Germinal center (tissue), 1 donor: ENCODE data around the gene HDAC7.
"Not testable (repeated sequence)": the region's sequence is repeated elsewhere in the genome, so short reads cannot be mapped to it uniquely, and the experiment has no call there.

Source experiments
- DNase-seq: peaks from one replicate; pipeline ENCODE4 v3.0.0; 2012; ENCODE audit warnings: mixed read lengths, low spot score

HDAC7 gene

GRCh38 chr12:47849261-47849660 lies 29.6 kb upstream of the HDAC7 start:
- no peak for DNase-seq

GRCh38 chr12:47848853-47849252 lies 29.1 kb upstream of the HDAC7 start:
- DNase-seq: no peak

- DNase-seq: no peak
Observed at GRCh38 chr12:47846294-47846996, 26.7 kb upstream of the HDAC7 start.

- DNase-seq: no peak
Observed at GRCh38 chr12:47845081-47845480, 25.4 kb upstream of the HDAC7 start.

GRCh38 chr12:47844264-47845019 lies 24.7 kb upstream of the HDAC7 start:
- no peak for DNase-seq

- DNase-seq: no peak
Observed at GRCh38 chr12:47843226-47843980, 23.7 kb upstream of the HDAC7 start.

- not testable (repeated sequence) for DNase-seq
Observed at GRCh38 chr12:47842543-47842942, 22.8 kb upstream of the HDAC7 start.

- DNase-seq: no peak
Observed at GRCh38 chr12:47841910-47842309, 22.2 kb upstream of the HDAC7 start.

GRCh38 chr12:47841501-47841900 lies 21.8 kb upstream of the HDAC7 start:
- DNase-seq: no peak

DNA sequence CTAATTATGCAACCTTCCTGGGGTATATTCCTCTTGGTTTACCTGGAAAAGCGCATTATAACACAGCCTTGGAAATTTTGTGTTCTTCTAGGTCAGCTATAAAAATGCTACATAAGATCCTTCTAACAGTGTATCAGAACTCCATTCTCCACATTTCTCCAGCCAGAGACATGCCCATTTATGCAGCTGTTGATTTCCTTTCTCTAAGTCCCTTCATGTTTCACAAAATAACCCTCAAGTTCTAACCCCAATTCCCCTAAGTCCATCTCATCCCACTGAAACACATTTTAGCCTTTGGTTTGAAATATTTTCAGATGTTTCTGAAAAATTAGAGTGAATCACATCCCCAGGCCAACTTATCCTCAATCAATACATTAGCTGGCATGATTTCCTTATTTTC lies 20.9 kb upstream of the HDAC7 start:
- DNase-seq: no peak

DNA sequence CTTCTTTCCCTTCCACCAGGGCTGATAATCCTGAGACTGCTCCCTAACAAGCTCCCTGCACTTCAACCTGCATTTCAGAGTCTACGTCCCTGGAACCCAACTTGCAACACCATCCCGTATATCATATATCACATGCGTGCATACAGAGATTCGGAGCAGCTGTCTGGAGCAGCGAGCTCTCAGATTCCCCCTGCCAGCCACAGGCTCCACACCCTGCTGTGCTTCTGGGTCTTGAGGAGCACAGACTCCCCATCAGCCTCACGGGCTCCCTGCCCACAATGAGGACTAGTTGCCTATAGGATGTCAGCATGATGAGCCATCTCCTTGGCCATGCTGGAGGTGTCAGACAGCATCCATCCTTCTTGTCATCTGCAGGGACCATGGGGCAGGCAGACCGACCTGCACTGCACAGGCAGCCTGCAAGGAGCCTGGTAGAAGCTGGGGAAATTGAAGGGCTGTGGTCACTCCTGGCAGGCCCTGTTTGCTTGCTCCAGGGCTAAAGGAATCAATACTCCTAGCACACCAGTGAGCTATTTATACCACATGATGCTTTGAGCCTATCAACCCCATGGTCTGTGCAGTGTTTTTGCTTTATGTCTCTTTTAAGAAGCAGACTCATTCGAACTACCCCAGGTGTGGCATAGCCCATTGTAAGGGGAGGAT lies 19.6 kb upstream of the HDAC7 start:
- DNase-seq: no peak

- peak; percentile 48 for DNase-seq
Observed at GRCh38 chr12:47838286-47838931, 18.7 kb upstream of the HDAC7 start.

DNA sequence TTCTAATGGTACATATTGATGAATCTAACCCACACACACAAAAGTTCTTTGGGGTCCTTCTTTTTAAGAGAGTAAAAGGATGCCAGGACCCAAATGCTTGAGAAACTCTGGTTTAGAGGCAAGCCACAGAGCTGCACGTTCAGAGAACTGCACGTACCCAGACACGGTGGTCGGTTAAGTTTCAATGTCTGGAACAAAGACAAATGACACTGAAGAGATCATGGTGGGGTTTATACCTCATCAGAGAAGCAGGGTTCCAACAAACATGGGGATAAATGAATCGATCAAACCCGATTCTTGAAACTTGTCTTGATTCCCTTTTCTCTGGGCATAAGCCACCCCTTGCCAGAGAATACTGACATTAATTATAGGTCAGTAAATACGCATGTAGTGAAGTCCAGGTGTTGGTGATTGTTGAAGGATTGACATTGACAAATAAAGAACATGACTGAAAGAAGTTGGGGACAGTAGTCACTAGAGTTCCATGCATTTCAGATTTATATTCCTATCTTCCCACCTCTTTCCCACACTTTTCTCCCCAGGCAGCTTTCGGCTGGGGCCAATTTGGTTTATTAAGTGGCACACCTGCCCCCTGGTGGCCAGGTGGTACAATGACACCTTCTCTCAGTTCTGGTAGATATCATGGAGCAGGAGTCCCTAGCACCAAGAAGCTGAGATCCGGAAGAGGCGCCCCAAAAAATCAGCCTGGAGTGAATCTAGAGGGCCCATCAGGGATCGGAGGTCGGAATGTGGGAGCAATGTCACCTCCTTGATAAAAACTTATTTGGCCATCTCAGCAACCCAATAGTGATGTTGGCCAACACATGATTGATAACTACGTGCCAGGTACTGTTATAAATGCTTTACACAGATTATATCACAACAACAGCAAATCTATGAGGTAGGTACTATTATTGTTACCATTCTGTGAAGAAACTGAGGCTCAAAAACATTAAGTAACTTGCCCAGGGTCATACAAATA lies 17.8 kb upstream of the HDAC7 start:
- DNase-seq: peak; percentile 75

DNA sequence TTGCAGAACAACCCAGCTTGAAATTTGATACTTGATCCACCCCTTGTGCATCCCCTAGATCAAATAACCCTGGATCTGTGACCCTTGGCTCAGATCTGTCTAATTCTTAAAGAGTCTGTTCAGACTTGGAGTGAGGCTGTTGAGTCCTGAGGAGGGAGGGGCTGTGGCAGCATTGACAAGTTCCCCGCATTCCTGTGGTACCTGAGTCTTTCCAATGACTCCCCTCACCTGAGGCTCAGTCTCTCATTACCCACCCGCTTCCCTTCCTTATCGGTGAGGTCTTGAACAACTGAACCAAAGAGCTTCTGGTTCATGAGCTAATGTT lies 16.1 kb upstream of the HDAC7 start:
- DNase-seq: no peak

DNA sequence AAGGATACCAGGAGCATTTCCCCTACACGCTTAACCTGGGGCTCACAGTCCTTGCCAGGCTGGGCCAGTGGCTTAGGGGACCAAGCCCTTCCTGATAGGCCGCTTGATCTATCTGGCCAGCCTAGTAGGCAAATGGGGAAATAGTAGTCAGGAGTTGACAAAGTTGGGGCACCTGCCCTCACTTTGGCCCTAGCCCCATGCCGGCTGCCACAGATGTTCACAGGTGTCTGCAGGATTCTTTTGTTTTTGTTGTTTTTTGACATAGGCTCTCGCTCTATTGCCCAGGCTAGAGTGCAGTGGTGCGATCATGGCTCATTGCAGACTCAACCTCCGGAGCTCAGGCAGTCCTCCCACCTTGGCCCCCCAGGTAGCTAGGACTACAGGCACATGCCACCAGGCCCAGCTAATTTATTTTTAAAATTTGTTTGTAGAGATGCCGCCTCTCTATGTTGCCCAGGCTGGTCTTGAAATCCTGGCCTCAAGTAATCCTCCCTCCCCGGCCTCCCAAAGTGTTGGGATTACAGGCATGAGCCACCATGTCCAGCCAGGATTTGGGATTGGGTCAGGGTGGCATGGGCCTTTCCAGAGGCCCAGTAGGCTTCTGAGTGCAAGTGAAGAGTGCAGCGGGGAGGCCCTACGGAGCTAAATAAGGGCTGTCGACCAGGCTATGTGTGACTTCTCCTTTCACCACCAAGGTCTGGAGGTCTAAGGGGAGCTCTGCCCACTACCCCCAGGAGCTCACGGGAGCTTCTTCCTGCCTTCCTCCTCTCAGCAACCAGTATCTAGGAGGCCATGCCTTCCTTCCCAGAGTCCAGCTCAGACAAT lies 15.5 kb upstream of the HDAC7 start:
- DNase-seq: peak; percentile 78

- DNase-seq: no peak
Observed at GRCh38 chr12:47834199-47834903, 14.6 kb upstream of the HDAC7 start.

DNA sequence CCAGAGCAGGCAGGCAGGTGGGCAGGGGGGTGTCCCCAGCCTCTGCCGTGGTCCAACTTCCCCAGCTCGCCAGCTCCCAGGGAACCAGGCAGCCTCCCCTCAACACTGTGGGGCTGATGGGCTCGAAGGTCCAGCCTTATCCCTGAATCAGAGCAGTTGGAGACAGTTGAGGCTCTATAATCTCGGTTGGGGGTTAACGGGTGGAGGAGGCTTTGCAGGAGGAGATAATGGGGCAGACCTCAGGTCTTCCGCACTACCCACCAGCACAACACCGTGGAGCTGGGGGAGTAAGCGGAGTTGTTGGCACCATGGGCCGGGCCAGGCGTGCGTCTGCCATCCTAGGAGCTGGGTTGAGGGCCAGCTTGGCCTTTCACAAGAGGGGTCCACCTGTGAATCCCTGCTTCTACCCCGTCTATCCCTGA lies 13.9 kb upstream of the HDAC7 start:
- no peak for DNase-seq

DNA sequence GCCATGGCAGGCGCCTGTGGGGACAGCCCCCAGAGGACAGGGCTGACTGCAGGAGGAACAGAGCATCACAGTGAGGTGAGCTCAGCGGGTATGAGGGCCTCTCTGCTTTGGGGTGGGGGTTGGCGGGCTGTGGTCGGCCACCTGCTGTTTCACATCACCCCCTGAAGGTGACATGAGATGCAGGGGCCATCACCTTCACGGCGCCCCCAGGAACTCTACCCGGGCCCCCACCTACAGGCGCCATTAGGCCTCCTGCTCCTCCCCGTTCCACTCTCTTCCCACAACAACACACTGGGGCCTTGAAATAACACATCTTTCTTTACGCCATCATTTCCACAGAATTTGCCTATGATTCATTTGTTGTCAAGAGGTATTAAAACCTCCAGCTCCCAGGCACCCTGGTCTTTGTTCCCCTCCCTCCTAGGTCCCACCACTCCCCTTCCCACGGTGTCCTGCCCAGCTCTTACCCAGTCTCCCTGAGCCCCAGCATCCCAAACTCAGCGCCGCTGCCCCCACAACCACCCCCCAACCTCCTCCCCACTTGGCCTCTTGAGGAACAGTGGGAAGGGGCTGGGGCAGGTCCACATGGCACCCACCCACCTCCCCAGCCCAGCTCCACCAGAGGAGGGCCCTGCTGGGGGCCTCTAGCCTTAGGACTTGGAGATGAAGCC lies 12.7 kb upstream of the HDAC7 start:
- DNase-seq: peak; percentile 80

- no peak for DNase-seq
Observed at GRCh38 chr12:47829584-47829983, 9.9 kb upstream of the HDAC7 start.
